NCI-H748 (cell line): ENCODE measurements around the gene STAB1.

Experiments
- DNase-seq: peaks from one replicate; lab custom pipeline; 2025; ENCODE audit not compliant: unreplicated experiment; lab: John Stamatoyannopoulos, UW

Gene STAB1

GRCh38 chr3:52494886-52495495 lies at the start of gene STAB1:
Gene STAB1, plus strand, starts transcription at chr3:52495338. Its CDS starts 76 bp downstream, at chr3:52495414.
- DNase-seq, result no peak

- no peak for DNase-seq
Measured at GRCh38 chr3:52446042-52446441, 49.1 kb upstream of the STAB1 start.

- DNase-seq, result peak; percentile 50
Measured at GRCh38 chr3:52446631-52447511, 48.3 kb upstream of the STAB1 start.

- no peak for DNase-seq
Measured at GRCh38 chr3:52447512-52448355, 47.4 kb upstream of the STAB1 start.

- no peak for DNase-seq
Measured at GRCh38 chr3:52450489-52451236, 44.5 kb upstream of the STAB1 start.

- no peak for DNase-seq
Measured at GRCh38 chr3:52451237-52452083, 43.7 kb upstream of the STAB1 start.

GRCh38 chr3:52452126-52452525 lies 43.0 kb upstream of the STAB1 start:
- DNase-seq, result no peak

GRCh38 chr3:52452570-52453221 lies 42.4 kb upstream of the STAB1 start:
- no peak for DNase-seq

GRCh38 chr3:52453496-52454249 lies 41.5 kb upstream of the STAB1 start, which contains the start of gene TNNC1:
Gene TNNC1, minus strand, starts transcription at chr3:52454041. Its CDS starts 26 bp downstream, at chr3:52454015.
- no peak for DNase-seq

- no peak for DNase-seq
Measured at GRCh38 chr3:52454250-52454937, 40.7 kb upstream of the STAB1 start.

- no peak for DNase-seq
Measured at GRCh38 chr3:52454938-52455282, 40.2 kb upstream of the STAB1 start.

- DNase-seq, result peak; percentile 82
Measured at GRCh38 chr3:52455283-52456168, 39.6 kb upstream of the STAB1 start, which contains the start of gene NISCH. Gene NISCH, plus strand, starts transcription at chr3:52455604. Its CDS starts 38 bp downstream, at chr3:52455642.

GRCh38 chr3:52456169-52456799 lies 38.9 kb upstream of the STAB1 start:
- peak; percentile 10 for DNase-seq

- no peak for DNase-seq
Measured at GRCh38 chr3:52456800-52457183, 38.3 kb upstream of the STAB1 start.

- DNase-seq, result no peak
Measured at GRCh38 chr3:52458031-52458760, 36.9 kb upstream of the STAB1 start.
